ENCODE data around the gene SEPTIN2.

SEPTIN2 gene

GRCh38 chr2:241282555-241282954, 33.2 kb upstream of the SEPTIN2 start:
- TF ChIP-seq CTCF (IDR thresholded peaks at IDR 0.05; ENCODE audit: unreplicated experiment in 3 of 3) = no peak
- Mint-ChIP-seq H3K27ac (peak overlapping the region in 1 of 3 experiments; percentile 2), H3K27me3 (ENCODE audit: low read depth) (no peaks in the 10 kb centered on the region), H3K4me3 (no peak overlapping the region), H3K4me1 (no peaks in the 10 kb centered on the region), H3K9me3 (no peaks in the 10 kb centered on the region), H3K36me3 (ENCODE audit: low read depth) (peaks cover 8% of the 10 kb centered on the region)

GRCh38 chr2:241285596-241285995, 30.1 kb upstream of the SEPTIN2 start:
- Mint-ChIP-seq H3K9me3 (no peaks in the 10 kb centered on the region), H3K4me1 (no peaks in the 10 kb centered on the region), H3K27me3 (ENCODE audit: low read depth) (no peaks in the 10 kb centered on the region), H3K4me3 (no peak overlapping the region), H3K36me3 (ENCODE audit: low read depth) (peaks cover 8% of the 10 kb centered on the region), H3K27ac (no peak overlapping the region)
- no peak for TF ChIP-seq CTCF (IDR thresholded peaks at IDR 0.05; ENCODE audit: unreplicated experiment in 3 of 3)

GRCh38 chr2:241286348-241287090, 29.2 kb upstream of the SEPTIN2 start:
- TF ChIP-seq CTCF (IDR thresholded peaks at IDR 0.05; ENCODE audit: unreplicated experiment in 3 of 3) = no peak
- Mint-ChIP-seq H3K27me3 (ENCODE audit: low read depth) (no peaks in the 10 kb centered on the region), H3K9me3 (no peaks in the 10 kb centered on the region), H3K4me3 (no peak overlapping the region), H3K4me1 (no peaks in the 10 kb centered on the region), H3K36me3 (ENCODE audit: low read depth) (peaks cover 8% of the 10 kb centered on the region), H3K27ac (no peak overlapping the region)

GRCh38 chr2:241288324-241288888, 27.3 kb upstream of the SEPTIN2 start:
- Mint-ChIP-seq H3K36me3 (ENCODE audit: low read depth) (peaks cover 8% of the 10 kb centered on the region), H3K27ac (no peak overlapping the region), H3K4me1 (no peaks in the 10 kb centered on the region), H3K27me3 (ENCODE audit: low read depth) (no peaks in the 10 kb centered on the region), H3K9me3 (no peaks in the 10 kb centered on the region), H3K4me3 (no peak overlapping the region)
- TF ChIP-seq CTCF (IDR thresholded peaks at IDR 0.05; ENCODE audit: unreplicated experiment in 3 of 3) = no peak

- no peaks in the 10 kb centered on the region for H3K4me1 Mint-ChIP-seq
- no peak overlapping the region for H3K4me3 Mint-ChIP-seq
- TF ChIP-seq CTCF (IDR thresholded peaks at IDR 0.05; ENCODE audit: unreplicated experiment in 3 of 3) = no peak
- H3K36me3 Mint-ChIP-seq (ENCODE audit: low read depth) = peaks cover 8% of the 10 kb centered on the region
- no peaks in the 10 kb centered on the region for H3K27me3 Mint-ChIP-seq (ENCODE audit: low read depth)
- no peak overlapping the region for H3K27ac Mint-ChIP-seq
- H3K9me3 Mint-ChIP-seq = no peaks in the 10 kb centered on the region
Measured at GRCh38 chr2:241289053-241289452, 26.7 kb upstream of the SEPTIN2 start.

GRCh38 chr2:241289597-241289996, 26.1 kb upstream of the SEPTIN2 start:
- Mint-ChIP-seq H3K27ac (no peak overlapping the region), H3K27me3 (ENCODE audit: low read depth) (no peaks in the 10 kb centered on the region), H3K36me3 (ENCODE audit: low read depth) (peaks cover 8% of the 10 kb centered on the region), H3K9me3 (no peaks in the 10 kb centered on the region), H3K4me3 (no peak overlapping the region), H3K4me1 (no peaks in the 10 kb centered on the region)
- TF ChIP-seq CTCF (IDR thresholded peaks at IDR 0.05; ENCODE audit: unreplicated experiment in 3 of 3) = no peak
